Measurements from ENCODE around the gene CD79B. TPM values are rescaled to one million over a fixed set of nuclear protein-coding genes. Genes with fewer than 3 reads are reported as not detected.

CD79B gene
- total and polyA plus RNA-seq, 2 experiments from 2014 or later, result 1.3 to 2.5 TPM

GRCh38 chr17:63937920-63938319 lies 5.8 kb upstream of the CD79B start (continued):
- TF ChIP-seq CTCF (conservative IDR thresholded peaks at IDR 0.05; ENCODE audit: low read depth in 2 of 2), result no peak
- no peak for TF ChIP-seq STAT1 (IDR thresholded peaks at IDR 0.05; ENCODE audit: unreplicated experiment)
- TF ChIP-seq ZNF114 (CRISPR knock-in tag; IDR thresholded peaks at IDR 0.05), result no peak
- TF ChIP-seq ZNF331 (CRISPR knock-in tag; IDR thresholded peaks at IDR 0.05; ENCODE audit: low read depth), result no peak
- no peak for TF ChIP-seq ETS1 (IDR thresholded peaks at IDR 0.05)
- no peak for TF ChIP-seq CREB1 (CRISPR knock-in tag; IDR thresholded peaks at IDR 0.05; ENCODE audit: low read depth)
- no peak for TF ChIP-seq POLR2AphosphoS5 (IDR thresholded peaks at IDR 0.05; ENCODE audit: low read depth)

- DNase-seq (ENCODE audit: low spot score), result no peak
- peaks cover 4% of the 10 kb centered on the region; the same call in 2 of the 3 replicates for H3K4me1 Mint-ChIP-seq
- peaks cover 6% of the 10 kb centered on the region for H3K27me3 Mint-ChIP-seq (ENCODE audit: insufficient read depth, low read depth, poor library complexity)
These were observed 5.2 kb upstream of the CD79B start for GRCh38 chr17:63937319-63937718.

More at GRCh38 chr17:63937319-63937718, 5.2 kb upstream of the CD79B start:
- ATAC-seq, result peak; percentile 35
- H3K9me2 ChIP-seq (ENCODE audit: insufficient read depth), result no peaks in the 10 kb centered on the region
- no peak overlapping the region for H3K27ac ChIP-seq (ENCODE audit: low read depth)
- H3K27me3 ChIP-seq (ENCODE audit: insufficient read depth), result no peaks in the 10 kb centered on the region
- no peak overlapping the region for H3K4me3 ChIP-seq
- Mint-ChIP-seq H3K36me3 (ENCODE audit: low read depth) (peaks cover 19% of the 10 kb centered on the region), H3K27ac (no peak overlapping the region), H3K9me3 (no peaks in the 10 kb centered on the region; the same call in 2 of the 3 replicates), H3K4me3 (no peak overlapping the region)
- H3K4me1 ChIP-seq (ENCODE audit: insufficient read depth), result no peaks in the 10 kb centered on the region
- no peaks in the 10 kb centered on the region for H3K79me2 ChIP-seq (replicated peaks; ENCODE audit: insufficient read depth)
- H3K4me2 ChIP-seq, result no peak overlapping the region
- no peaks in the 10 kb centered on the region for H3F3A ChIP-seq (replicated peaks; ENCODE audit: low read depth)
- H4K20me1 ChIP-seq (replicated peaks; ENCODE audit: insufficient read depth), result no peaks in the 10 kb centered on the region
- H3K36me3 ChIP-seq (ENCODE audit: insufficient read depth), result no peaks in the 10 kb centered on the region
- TF ChIP-seq CTCF (conservative IDR thresholded peaks at IDR 0.05; ENCODE audit: low read depth in 2 of 2), result peak in 1 of 2 experiments; percentile 25; a peak in 2 of 4 replicates
- TF ChIP-seq REST (IDR thresholded peaks at IDR 0.05; ENCODE audit: unreplicated experiment), result no peak
- no peak overlapping the region for H2AFZ ChIP-seq

Measured in GM23338 (cell line).